ENCODE measurements around the gene TATDN3. TPM values are rescaled to one million over a fixed set of nuclear protein-coding genes. Genes with fewer than 3 reads are reported as not detected.

Gene TATDN3
- total RNA-seq, 3 donors from 2014 or later (not counting 1 experiment from before 2014, with no cell fraction given): 11.6 to 14.6 (median 13.4) TPM

- no peaks in the 10 kb centered on the region for H3K9me3 Mint-ChIP-seq
These were observed 10.9 kb upstream of the TATDN3 start for GRCh38 chr1:212780759-212781158.

GRCh38 chr1:212781225-212781624 is 10.5 kb upstream of the TATDN3 start:
- intact Hi-C loops (cut with micrococcal nuclease): loop anchor here (5.0 kb wide), 1 partner anchor 324 kb away; no protein-coding TSS in a partner anchor
- ATAC-seq: no peak

More at GRCh38 chr1:212780759-212781158, 10.9 kb upstream of the TATDN3 start:
- H3K9me3 ChIP-seq (ENCODE audit: control insufficient read depth, insufficient read depth, low read length): no peaks in the 10 kb centered on the region
- no peaks in the 10 kb centered on the region for H3K4me1 ChIP-seq (ENCODE audit: control insufficient read depth, insufficient read depth, low read length)
- intact Hi-C loops (cut with micrococcal nuclease): loop anchor here (5.0 kb wide), 1 partner anchor 323 kb away; no protein-coding TSS in a partner anchor
- no peak for TF ChIP-seq CTCF (IDR thresholded peaks at IDR 0.05)
- 84% methylated on average over 3 of the region's 3 CpGs for WGBS (ENCODE audit: insufficient coverage)
- Mint-ChIP-seq H3K4me3 (no peak overlapping the region), H3K27me3 (ENCODE audit: low read depth in 2 of 2) (no peaks in the 10 kb centered on the region), H3K36me3 (peaks cover 18% of the 10 kb centered on the region), H3K27ac (no peak overlapping the region), H3K4me1 (peaks cover 5 to 11% of the 10 kb centered on the region in 2 donors)
- no peak overlapping the region for H3K4me3 ChIP-seq (ENCODE audit: low read length)
- no peak overlapping the region for H3K27ac ChIP-seq (ENCODE audit: low read length)
- DNase-seq: no peak
- no peaks in the 10 kb centered on the region for H3K27me3 ChIP-seq (ENCODE audit: control insufficient read depth, insufficient read depth, low read length)
- H3K36me3 ChIP-seq (ENCODE audit: control insufficient read depth, insufficient read depth, low read length): peaks cover 46% of the 10 kb centered on the region
- no peak for ATAC-seq

GRCh38 chr1:212782422-212783154 is 9.1 kb upstream of the TATDN3 start:
- intact Hi-C loops (cut with micrococcal nuclease): loop anchor here (1.0 to 5.0 kb wide), 3 partner anchors 117 to 325 kb away; no protein-coding TSS in a partner anchor
- Mint-ChIP-seq H3K36me3 (peaks cover 18% of the 10 kb centered on the region), H3K27me3 (ENCODE audit: low read depth in 2 of 2) (no peaks in the 10 kb centered on the region), H3K27ac (peak overlapping the region in 1 of 2 donors; percentile 10), H3K4me1 (peaks cover 5 to 11% of the 10 kb centered on the region in 2 donors), H3K4me3 (no peak overlapping the region), H3K9me3 (no peaks in the 10 kb centered on the region)
- no peak overlapping the region for H3K4me3 ChIP-seq (ENCODE audit: low read length)
- no peak overlapping the region for H3K27ac ChIP-seq (ENCODE audit: low read length)
- H3K9me3 ChIP-seq (ENCODE audit: control insufficient read depth, insufficient read depth, low read length): no peaks in the 10 kb centered on the region
- DNase-seq (peak in 1 of 2 donors; percentile 60), ATAC-seq (peak; percentile 49 to 73 (median 60))
- 85% methylated on average over 2 of the region's 3 CpGs for WGBS (ENCODE audit: insufficient coverage)
- H3K27me3 ChIP-seq (ENCODE audit: control insufficient read depth, insufficient read depth, low read length): no peaks in the 10 kb centered on the region
- TF ChIP-seq CTCF (IDR thresholded peaks at IDR 0.05): peak; percentile 73
- no peaks in the 10 kb centered on the region for H3K4me1 ChIP-seq (ENCODE audit: control insufficient read depth, insufficient read depth, low read length)
- peaks cover 49% of the 10 kb centered on the region for H3K36me3 ChIP-seq (ENCODE audit: control insufficient read depth, insufficient read depth, low read length)

More at GRCh38 chr1:212781225-212781624, 10.5 kb upstream of the TATDN3 start:
- H3K4me1 ChIP-seq (ENCODE audit: control insufficient read depth, insufficient read depth, low read length): no peaks in the 10 kb centered on the region
- Mint-ChIP-seq H3K27ac (no peak overlapping the region), H3K4me3 (no peak overlapping the region), H3K4me1 (peaks cover 5 to 11% of the 10 kb centered on the region in 2 donors), H3K36me3 (peaks cover 18% of the 10 kb centered on the region), H3K9me3 (no peaks in the 10 kb centered on the region), H3K27me3 (ENCODE audit: low read depth in 2 of 2) (no peaks in the 10 kb centered on the region)
- H3K27ac ChIP-seq (ENCODE audit: low read length): no peak overlapping the region
- H3K36me3 ChIP-seq (ENCODE audit: control insufficient read depth, insufficient read depth, low read length): peaks cover 49% of the 10 kb centered on the region
- no peaks in the 10 kb centered on the region for H3K9me3 ChIP-seq (ENCODE audit: control insufficient read depth, insufficient read depth, low read length)
- no CpG with 5 or more reads among the region's 2 CpGs for WGBS (ENCODE audit: insufficient coverage)
- no peak overlapping the region for H3K4me3 ChIP-seq (ENCODE audit: low read length)
- no peaks in the 10 kb centered on the region for H3K27me3 ChIP-seq (ENCODE audit: control insufficient read depth, insufficient read depth, low read length)
- no peak for TF ChIP-seq CTCF (IDR thresholded peaks at IDR 0.05)
- no peak for DNase-seq

All from natural killer cell (primary cell).